ENCODE results near the gene PNMA1. TPM values are rescaled to one million over a fixed set of nuclear protein-coding genes. Genes with fewer than 3 reads are reported as not detected.
A peak's percentile ranks its signal among the peaks of the same experiment; 100 is the strongest.

The PNMA1 gene
- total RNA-seq, 1 experiment from 2014 or later = 43.3 TPM

- no peak for DNase-seq (ENCODE audit: unreplicated experiment)
- H3K4me3 Mint-ChIP-seq (ENCODE audit: unreplicated experiment) = no peak overlapping the region
- peaks cover 24% of the 10 kb centered on the region for H3K4me1 Mint-ChIP-seq (ENCODE audit: insufficient read depth, unreplicated experiment)
- H3K27me3 Mint-ChIP-seq (ENCODE audit: insufficient read depth, unreplicated experiment) = no peaks in the 10 kb centered on the region
- CTCF ChIA-PET = no interaction called here
- H3K9me3 Mint-ChIP-seq (ENCODE audit: unreplicated experiment) = no peaks in the 10 kb centered on the region
- peaks cover 98% of the 10 kb centered on the region for H3K36me3 Mint-ChIP-seq (ENCODE audit: insufficient read depth, unreplicated experiment)
- no TSS peak for BruUV-seq (replicated peaks)
- intact Hi-C loops (cut with micrococcal nuclease) = loop anchor here (5.0 kb wide), 1 partner anchor 166 kb away; the partner anchor contains the start of gene ZNF410
- TF ChIP-seq CTCF (IDR thresholded peaks at IDR 0.05; ENCODE audit: unreplicated experiment) = no peak
- H3K27ac Mint-ChIP-seq (ENCODE audit: low read depth, unreplicated experiment) = peak overlapping the region; percentile 77
- POLR2A ChIA-PET = interaction anchor here (0.7 to 10.4 kb wide), 5 partner anchors 19 to 165 kb away, joined by 3 to 189 read pairs (median 3); partner anchors contain the start of gene ZNF410
Observed at GRCh38 chr14:73721101-73721821, 7.1 kb upstream of the PNMA1 start.

GRCh38 chr14:73720636-73721035, 6.5 kb upstream of the PNMA1 start:
- peaks cover 98% of the 10 kb centered on the region for H3K36me3 Mint-ChIP-seq (ENCODE audit: insufficient read depth, unreplicated experiment)
- no peaks in the 10 kb centered on the region for H3K27me3 Mint-ChIP-seq (ENCODE audit: insufficient read depth, unreplicated experiment)
- peaks cover 25% of the 10 kb centered on the region for H3K4me1 Mint-ChIP-seq (ENCODE audit: insufficient read depth, unreplicated experiment)
- TF ChIP-seq CTCF (IDR thresholded peaks at IDR 0.05; ENCODE audit: unreplicated experiment) = no peak
- intact Hi-C loops (cut with micrococcal nuclease) = loop anchor here (5.0 kb wide), 1 partner anchor 167 kb away; the partner anchor contains the start of gene ZNF410
- H3K4me3 Mint-ChIP-seq (ENCODE audit: unreplicated experiment) = no peak overlapping the region
- POLR2A ChIA-PET = interaction anchor here (0.7 to 10.4 kb wide), 4 partner anchors 9 to 36 kb away, joined by 3 to 189 read pairs (median 4); a partner anchor contains a TSS
- CTCF ChIA-PET = interaction anchor here (1.1 kb wide), 1 partner anchor 8 kb away, joined by 3 read pairs; no protein-coding TSS in a partner anchor
- H3K27ac Mint-ChIP-seq (ENCODE audit: low read depth, unreplicated experiment) = no peak overlapping the region
- no TSS peak for BruUV-seq (replicated peaks)
- no peak for DNase-seq (ENCODE audit: unreplicated experiment)
- H3K9me3 Mint-ChIP-seq (ENCODE audit: unreplicated experiment) = no peaks in the 10 kb centered on the region

GRCh38 chr14:73719791-73720190, 5.6 kb upstream of the PNMA1 start:
- intact Hi-C loops (cut with micrococcal nuclease) = loop anchor here (5.0 kb wide), 1 partner anchor 168 kb away; the partner anchor contains the start of gene ZNF410
- Mint-ChIP-seq H3K4me3 (ENCODE audit: unreplicated experiment) (no peak overlapping the region), H3K36me3 (ENCODE audit: insufficient read depth, unreplicated experiment) (peaks cover 97% of the 10 kb centered on the region), H3K27me3 (ENCODE audit: insufficient read depth, unreplicated experiment) (no peaks in the 10 kb centered on the region), H3K4me1 (ENCODE audit: insufficient read depth, unreplicated experiment) (peaks cover 23% of the 10 kb centered on the region), H3K9me3 (ENCODE audit: unreplicated experiment) (no peaks in the 10 kb centered on the region), H3K27ac (ENCODE audit: low read depth, unreplicated experiment) (no peak overlapping the region)
- ChIA-PET POLR2A (interaction anchor here (1.0 to 1.4 kb wide), 2 partner anchors 8 to 25 kb away, joined by 3 to 5 read pairs; no protein-coding TSS in a partner anchor), CTCF (interaction anchor here (0.5 to 1.1 kb wide), 6 partner anchors 9 to 185 kb away, joined by 3 to 4 read pairs (median 3); no protein-coding TSS in a partner anchor)
- no peak for TF ChIP-seq CTCF (IDR thresholded peaks at IDR 0.05; ENCODE audit: unreplicated experiment)
- DNase-seq (ENCODE audit: unreplicated experiment) = no peak
- no TSS peak for BruUV-seq (replicated peaks)

GRCh38 chr14:73719361-73719760, 5.2 kb upstream of the PNMA1 start:
- CTCF ChIA-PET = interaction anchor here (0.6 to 1.1 kb wide), 4 partner anchors 9 to 164 kb away, joined by 3 to 4 read pairs (median 3); no protein-coding TSS in a partner anchor
- POLR2A ChIA-PET = interaction anchor here (1.4 kb wide), 1 partner anchor 8 kb away, joined by 5 read pairs; no protein-coding TSS in a partner anchor
- Mint-ChIP-seq H3K9me3 (ENCODE audit: unreplicated experiment) (no peaks in the 10 kb centered on the region), H3K36me3 (ENCODE audit: insufficient read depth, unreplicated experiment) (peaks cover 96% of the 10 kb centered on the region), H3K4me3 (ENCODE audit: unreplicated experiment) (no peak overlapping the region), H3K27ac (ENCODE audit: low read depth, unreplicated experiment) (no peak overlapping the region), H3K27me3 (ENCODE audit: insufficient read depth, unreplicated experiment) (no peaks in the 10 kb centered on the region), H3K4me1 (ENCODE audit: insufficient read depth, unreplicated experiment) (peaks cover 19% of the 10 kb centered on the region)
- no TSS peak for BruUV-seq (replicated peaks)
- no peak for DNase-seq (ENCODE audit: unreplicated experiment)
- TF ChIP-seq CTCF (IDR thresholded peaks at IDR 0.05; ENCODE audit: unreplicated experiment) = no peak
- intact Hi-C loops (cut with micrococcal nuclease) = no loop called here
